Heart right ventricle (tissue), 16 donors: ENCODE data around the gene SPEN. TPM values are rescaled to one million over a fixed set of nuclear protein-coding genes. Genes with fewer than 3 reads are reported as not detected.
A peak's percentile ranks its signal among the peaks of the same experiment; 100 is the strongest.

ENCODE experiments used
- ATAC-seq, 8 donors: fragments of 200-7000 bp; cut with Tn5 transposase; one replicate each; pipeline ENCODE4 v1.9.1; 2020; ENCODE audit warnings: mild to moderate bottlenecking in 8 of 8, moderate library complexity in 8 of 8, moderate number of reproducible peaks in 1 of 8
- DNase-seq, 2 donors: peaks; one replicate each; pipeline ENCODE4 v3.0.0-alpha.2; 2020
- H3K27ac ChIP-seq, 10 donors: fragments of 200-600 bp; sonication (generic) in 2 of 10; one replicate each; pipeline versions ENCODE4 v1.5.0 to v1.8.0; 2020 to 2022; ENCODE audit warnings: mild to moderate bottlenecking in 3 of 10
- H3K27me3 ChIP-seq, 7 donors: fragments of 200-600 bp; one replicate each; pipeline ENCODE4 v1.8.0; 2021 to 2022; ENCODE audit warnings: mild to moderate bottlenecking in 2 of 7
- H3K36me3 ChIP-seq, 9 donors: fragments of 200-600 bp; sonication (generic) in 1 of 9; one replicate each; pipeline versions ENCODE4 v1.5.0 to v1.8.0; 2020 to 2022; ENCODE audit warnings: mild to moderate bottlenecking in 2 of 9
- H3K4me1 ChIP-seq, 9 donors: fragments of 200-600 bp; sonication (generic) in 1 of 9; one replicate each; pipeline versions ENCODE4 v1.5.0 to v1.8.0; 2020 to 2022; ENCODE audit warnings: mild to moderate bottlenecking in 4 of 9
- H3K4me3 ChIP-seq, 10 donors: fragments of 200-600 bp; sonication (generic) in 2 of 10; one replicate each; pipeline versions ENCODE4 v1.5.0 to v1.8.0; 2020 to 2022; ENCODE audit warnings: mild to moderate bottlenecking in 7 of 10, moderate library complexity in 2 of 10
- H3K9me3 ChIP-seq, 11 donors: fragments of 200-600 bp in 10 of 11; sonication (generic) in 2 of 11; one replicate each; pipeline versions ENCODE4 v1.5.0 to v1.8.0; 2013 to 2022; ENCODE audit warnings: mild to moderate bottlenecking in 2 of 11, control low read depth in 1 of 11, moderate library complexity in 1 of 11
- CTCF ChIP-seq, 9 donors: fragments of 200-600 bp; sonication (generic) in 2 of 9; IDR thresholded peaks; one replicate each; pipeline versions ENCODE4 v1.5.0 to v1.8.0; 2021 to 2022; ENCODE audit warnings: antibody characterized with exemption in 9 of 9, mild to moderate bottlenecking in 5 of 9, moderate library complexity in 1 of 9
- WGBS, 2 donors: extraction: QIAGEN DNeasy Blood & Tissue Kit; methylation state at CpG; one replicate each; pipeline ENCODE4 v1.1.7; 2013; ENCODE audit warnings: inconsistent platforms in 1 of 2; 5-methylcytosine and 5-hydroxymethylcytosine counted together
- intact Hi-C, 10 donors: fragments of 100-400 bp; cut with DNase I; formaldehyde crosslinking; loops; one replicate each; pipeline versions ENCODE4 v1.11.1 to v1.14.2; 2022
- polyA plus RNA-seq, 2 donors: library from polyadenylated mRNA; stranded (reverse); fragments of 200-250 nt; gene quantifications; one replicate each; pipeline ENCODE4 v1.2.3, GENCODE V29; 2013
- total RNA-seq, 10 donors: library from RNA; stranded (reverse); fragmentation: NEBNext Ultra II Directional in 3 of 10; extraction: Animal tissue kit (Norgen Biotek cat#: 25700) in 3 of 10; gene quantifications; one replicate each; pipeline versions ENCODE4 v1.2.1 to v1.2.4, GENCODE V29; 2021 to 2023
- donor health status: Arrhythmogenic right ventricular cardiomyopathy.
- donor health status: ischemic (EF 13 %, LVEDD 7.1; RV severe dilation, severe dysfunction).
- donor health status: healthy with polysubstance abuse.
- donor health status: DM: no; HTN: yes; CAD: no.
- donor health status: DM: no; HTN: no; CAD: no.
- donor health status: ischemic (EF 25% LVEDD 6.9; RV normal size, moderate dysfunction).
- donor health status: ischemic (EF 25% LVEDD 5.7; RV mildly dilated, moderate dysfunction).
- donor health status: healthy.
- donor health status: DM: yes; HTN: yes; CAD: no.
- donor health status: Ischemic cardiomyopathy.
- donor health status: ischemic (EF 35%, LVEDD 5.7; RV mildly dilated, moderate dysfunction).
- donor health status: nonischemic (EF 11% LVEDD 7.7; RV severe dilation, severe dysfunction).
- donor health status: DM: yes; HTN: yes; CAD: no.
- donor health status: PGD.
- donor health status: ischemic (EF 29% LVEDD 5.4; RV normal size, mild dysfunction).
- donor health status: nonischemic (EF 23%, LVEDD 6.1; RV moderate dilation, normal function).

Gene SPEN
- total and polyA plus RNA-seq, 12 donors: 11.2 to 34.4 (median 27.1) TPM

DNA sequence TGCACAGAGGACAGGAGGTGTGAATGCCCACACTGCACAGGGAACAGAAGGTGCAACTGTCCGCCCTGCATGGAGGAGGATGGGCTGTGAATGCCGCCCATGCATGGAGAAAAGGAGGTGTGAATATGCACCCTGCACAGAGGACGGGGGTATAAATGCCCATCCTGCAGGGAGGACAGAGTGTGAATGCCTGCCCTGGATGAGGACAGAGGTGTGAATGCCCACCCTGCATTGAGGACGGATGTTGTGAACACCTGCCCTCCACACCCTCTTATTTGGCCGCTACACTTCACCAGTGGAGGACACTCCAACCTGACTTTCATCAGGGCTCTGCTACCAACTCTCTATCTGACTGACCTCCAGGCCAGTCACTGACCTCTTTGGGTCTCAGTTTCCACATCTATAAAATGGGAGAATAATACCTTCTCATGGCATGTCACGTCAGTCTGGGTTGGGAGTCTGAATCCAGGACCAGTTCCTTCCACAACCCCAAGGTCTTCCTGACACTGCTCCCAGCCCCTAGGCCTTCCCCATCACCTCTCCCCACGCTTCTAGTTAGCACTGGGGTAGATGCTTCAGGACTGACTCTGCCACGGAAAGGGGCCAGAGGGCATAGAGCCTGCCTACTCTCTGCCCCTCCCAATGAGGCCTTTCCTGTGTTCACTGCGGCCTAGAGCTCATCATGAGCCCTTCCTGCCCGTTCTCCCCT is 100.0 kb downstream of the SPEN start:
- Histone ChIP-seq H3K4me3 (no peak overlapping the region), H3K9me3 (no peaks in the 10 kb centered on the region), H3K36me3 (peaks cover 0 to 60% (median 51%) of the 10 kb centered on the region in 9 donors), H3K27me3 (no peaks in the 10 kb centered on the region), H3K27ac (peak overlapping the region in 5 of 10 donors; percentile 82 to 94 (median 90)), H3K4me1 (peaks cover 29 to 48% (median 45%) of the 10 kb centered on the region in 9 donors)
- DNase-seq (no peak), ATAC-seq (no peak)
- intact Hi-C loops: no loop called here
- 93 to 95% methylated on average over 10 of the region's 10 CpGs for WGBS, 2 donors
- no peak for TF ChIP-seq CTCF (IDR thresholded peaks at IDR 0.05)

DNA sequence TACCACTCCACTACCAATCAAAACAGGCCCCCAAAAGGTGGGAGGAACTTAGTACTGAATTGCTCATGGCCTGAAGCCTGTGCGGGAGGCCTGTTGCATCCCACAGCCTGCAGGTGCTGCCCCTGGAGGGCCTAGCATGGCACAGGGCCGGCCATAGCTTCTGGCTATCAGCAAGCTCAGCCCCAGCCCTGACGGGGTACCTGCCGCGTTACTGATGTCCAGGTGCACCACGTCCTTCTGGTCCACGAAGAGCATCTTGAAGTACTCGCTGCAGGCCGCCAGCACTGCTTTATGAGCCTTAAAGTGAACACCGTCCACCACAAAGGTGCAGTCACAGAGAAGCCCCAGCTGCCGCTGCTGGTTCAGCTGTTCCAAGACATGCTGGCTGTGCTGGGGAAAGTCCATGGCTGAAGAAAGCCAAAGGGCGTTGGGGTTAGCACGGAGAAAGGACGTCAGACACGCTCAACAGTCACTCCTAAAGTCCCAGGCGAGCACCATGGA is 100.6 kb downstream of the SPEN start:
- no peaks in the 10 kb centered on the region for H3K27me3 ChIP-seq
- TF ChIP-seq CTCF (IDR thresholded peaks at IDR 0.05): no peak
- no peak for DNase-seq
- no peak for ATAC-seq
- no peaks in the 10 kb centered on the region for H3K9me3 ChIP-seq
- 87% methylated on average over 16 of the region's 16 CpGs for WGBS, 2 donors
- intact Hi-C loops: no loop called here
- H3K27ac ChIP-seq: peak overlapping the region in 7 of 10 donors; percentile 82 to 94 (median 90)
- H3K36me3 ChIP-seq: peaks cover 0 to 54% (median 45%) of the 10 kb centered on the region in 9 donors
- peaks cover 30 to 54% (median 51%) of the 10 kb centered on the region in 9 donors for H3K4me1 ChIP-seq
- no peak overlapping the region for H3K4me3 ChIP-seq

DNA sequence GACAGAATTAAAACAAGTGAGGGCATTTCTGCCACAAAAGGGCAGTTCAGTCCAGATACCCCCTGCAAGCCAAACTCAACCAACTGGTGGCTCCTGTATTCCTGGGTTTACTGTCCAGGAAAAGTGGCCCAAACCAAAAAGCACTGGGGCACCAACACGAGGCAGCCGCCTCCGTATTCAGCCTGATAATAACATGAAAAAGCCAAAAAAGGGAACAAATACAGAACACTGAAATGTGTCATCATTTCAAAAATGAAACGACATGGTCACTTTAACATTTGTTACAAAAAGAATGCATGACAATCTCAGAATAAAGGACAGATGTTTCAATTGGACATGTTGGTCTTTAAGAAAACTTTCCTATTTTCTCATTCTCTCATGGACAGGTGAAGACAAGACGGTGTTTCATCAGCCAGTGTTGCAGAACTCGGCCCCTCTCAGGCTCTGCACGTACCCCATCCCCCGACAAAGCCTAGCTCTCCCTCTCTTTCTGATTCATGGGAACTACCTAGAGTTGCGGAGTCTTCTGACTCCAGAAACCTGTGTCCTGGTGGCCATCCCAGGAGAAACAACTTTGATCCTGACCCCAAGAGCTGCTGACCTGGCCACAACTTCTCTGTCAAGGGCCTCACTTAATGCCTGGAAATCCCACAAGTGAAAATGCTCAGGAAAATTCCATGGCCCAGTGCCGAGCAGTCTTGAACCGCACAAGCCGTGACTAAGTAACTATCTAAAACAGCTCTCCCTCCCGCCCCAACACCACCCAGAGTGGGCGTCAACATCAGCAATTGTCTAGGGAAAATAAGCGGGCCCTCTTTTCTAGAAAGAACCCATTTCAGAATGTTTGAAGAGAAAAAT is 101.3 kb downstream of the SPEN start:
- ATAC-seq (peak; percentile 46 to 74 (median 63)), DNase-seq (peak; percentile 55 to 80)
- intact Hi-C loops: no loop called here
- Histone ChIP-seq H3K36me3 (peaks cover 0 to 47% (median 39%) of the 10 kb centered on the region in 9 donors), H3K9me3 (no peaks in the 10 kb centered on the region), H3K27me3 (no peaks in the 10 kb centered on the region), H3K4me1 (peaks cover 37 to 61% (median 58%) of the 10 kb centered on the region in 9 donors), H3K27ac (peak overlapping the region; percentile 41 to 94 (median 88)), H3K4me3 (peak overlapping the region in 9 of 10 donors; percentile 2 to 43 (median 33))
- 49 to 52% methylated on average over 15 of the region's 15 CpGs for WGBS, 2 donors
- TF ChIP-seq CTCF (IDR thresholded peaks at IDR 0.05): no peak
